HCEC 1CT (cell line): ENCODE data around the gene CDH12.

ENCODE experiments used
- DNase-seq: peaks from one replicate; pipeline ENCODE4 v3.0.0-alpha.2; 2017

CDH12 gene

GRCh38 chr5:21919414-21920022 lies 933.6 kb downstream of the CDH12 start:
- DNase-seq = peak; percentile 11

- no peak for DNase-seq
Measured at GRCh38 chr5:21918451-21918850, 934.7 kb downstream of the CDH12 start.

GRCh38 chr5:21910731-21911130 lies 942.4 kb downstream of the CDH12 start:
- no peak for DNase-seq

GRCh38 chr5:21895766-21896350 lies 957.3 kb downstream of the CDH12 start:
- DNase-seq = no peak

- no peak for DNase-seq
Measured at GRCh38 chr5:21893161-21893560, 960.0 kb downstream of the CDH12 start.

GRCh38 chr5:21889581-21889980 lies 963.6 kb downstream of the CDH12 start:
- DNase-seq = no peak

GRCh38 chr5:21882074-21882745 lies 970.9 kb downstream of the CDH12 start:
- no peak for DNase-seq

GRCh38 chr5:21880164-21880563 lies 973.0 kb downstream of the CDH12 start:
- DNase-seq = no peak

- no peak for DNase-seq
Measured at GRCh38 chr5:21862986-21863385, 990.2 kb downstream of the CDH12 start.

- no peak for DNase-seq
Measured at GRCh38 chr5:21858441-21858840, 994.7 kb downstream of the CDH12 start.

- no peak for DNase-seq
Measured at GRCh38 chr5:21856987-21857386, 996.2 kb downstream of the CDH12 start.

- DNase-seq = no peak
Measured at GRCh38 chr5:21847300-21847699, 1005.8 kb downstream of the CDH12 start.

GRCh38 chr5:21844960-21845359 lies 1008.2 kb downstream of the CDH12 start:
- no peak for DNase-seq

GRCh38 chr5:21834863-21835262 lies 1018.3 kb downstream of the CDH12 start:
- DNase-seq = no peak

- DNase-seq = no peak
Measured at GRCh38 chr5:21831145-21831787, 1021.9 kb downstream of the CDH12 start.

- DNase-seq = no peak
Measured at GRCh38 chr5:21826884-21827283, 1026.3 kb downstream of the CDH12 start.

GRCh38 chr5:21823588-21823987 lies 1029.6 kb downstream of the CDH12 start:
- peak; percentile 84 for DNase-seq

- no peak for DNase-seq
Measured at GRCh38 chr5:21823076-21823574, 1030.0 kb downstream of the CDH12 start.

GRCh38 chr5:21820527-21820926 lies 1032.6 kb downstream of the CDH12 start:
- peak; percentile 20 for DNase-seq

- no peak for DNase-seq
Measured at GRCh38 chr5:21818370-21818720, 1034.8 kb downstream of the CDH12 start.

GRCh38 chr5:21817668-21818369 lies 1035.3 kb downstream of the CDH12 start:
- peak; percentile 12 for DNase-seq

- peak; percentile 50 for DNase-seq
Measured at GRCh38 chr5:21810737-21811316, 1042.3 kb downstream of the CDH12 start.

- DNase-seq = no peak
Measured at GRCh38 chr5:21809611-21810010, 1043.5 kb downstream of the CDH12 start.
